Colonic mucosa (tissue), 4 donors: Measurements from ENCODE around the gene CNTFR. TPM values are rescaled to one million over a fixed set of nuclear protein-coding genes. Genes with fewer than 3 reads are reported as not detected.

Experiments used
- DNase-seq: peaks from one replicate; pipeline ENCODE4 v3.0.0-alpha.2; 2020
- H3K27ac ChIP-seq: fragments of 200-600 bp; one replicate; pipeline ENCODE4 v1.8.0; 2021
- H3K27me3 ChIP-seq: fragments of 200-600 bp; one replicate; pipeline ENCODE4 v1.8.0; 2021
- H3K36me3 ChIP-seq: fragments of 200-600 bp; one replicate; pipeline ENCODE4 v1.8.0; 2021
- H3K4me1 ChIP-seq: fragments of 200-600 bp; one replicate; pipeline ENCODE4 v1.8.0; 2021; ENCODE audit warnings: mild to moderate bottlenecking
- H3K4me3 ChIP-seq: fragments of 200-600 bp; one replicate; pipeline ENCODE4 v1.8.0; 2021
- H3K9ac ChIP-seq, 2 donors: one replicate each; pipeline ENCODE4 v1.7.0; 2013; ENCODE audit warnings: control low read depth in 2 of 2, low read depth in 2 of 2, low read length in 2 of 2
- H3K9me3 ChIP-seq: fragments of 200-600 bp; one replicate; pipeline ENCODE4 v1.8.0; 2021
- CTCF ChIP-seq: fragments of 200-600 bp; IDR thresholded peaks from one replicate; pipeline ENCODE4 v1.8.0; 2022; ENCODE audit warnings: antibody characterized with exemption, mild to moderate bottlenecking
- intact Hi-C: fragments of 100-400 bp; cut with DNase I; formaldehyde crosslinking; loops from one replicate; pipeline ENCODE4 v1.14.1; 2022
- total RNA-seq, 2 donors: library from RNA; stranded (reverse); fragmentation: NEBNext Ultra II Directional in 1 of 2; extraction: Animal tissue kit (Norgen Biotek cat#: 25700) in 1 of 2; gene quantifications; one replicate each; pipeline ENCODE4 v1.2.1, GENCODE V29; 2021
- donor health status: healthy.
- donor health status: DM: no; HTN: no; CAD: no.
- donor health status: DM: no; HTN: no; CAD: no.

The CNTFR gene
- total RNA-seq, 2 donors from 2014 or later, result 1.8 to 1.9 TPM

GRCh38 chr9:34518896-34519295 is 70.6 kb downstream of the CNTFR start:
- Histone ChIP-seq H3K27ac (no peak overlapping the region), H3K9me3 (no peaks in the 10 kb centered on the region), H3K4me1 (peaks cover 3% of the 10 kb centered on the region), H3K27me3 (no peaks in the 10 kb centered on the region), H3K36me3 (no peaks in the 10 kb centered on the region), H3K9ac (no peak overlapping the region), H3K4me3 (no peak overlapping the region)
- intact Hi-C loops, result no loop called here
- no peak for DNase-seq
- no peak for TF ChIP-seq CTCF

- Histone ChIP-seq H3K9ac (no peak overlapping the region), H3K4me3 (no peak overlapping the region), H3K27ac (no peak overlapping the region), H3K4me1 (no peaks in the 10 kb centered on the region), H3K9me3 (no peaks in the 10 kb centered on the region), H3K36me3 (no peaks in the 10 kb centered on the region), H3K27me3 (no peaks in the 10 kb centered on the region)
- TF ChIP-seq CTCF, result no peak
- intact Hi-C loops, result no loop called here
- DNase-seq, result no peak
These were observed 71.4 kb downstream of the CNTFR start for GRCh38 chr9:34518110-34518616.

- Histone ChIP-seq H3K27me3 (no peaks in the 10 kb centered on the region), H3K9ac (no peak overlapping the region), H3K9me3 (no peaks in the 10 kb centered on the region), H3K4me3 (no peak overlapping the region), H3K36me3 (no peaks in the 10 kb centered on the region), H3K27ac (no peak overlapping the region), H3K4me1 (no peaks in the 10 kb centered on the region)
- DNase-seq, result no peak
- intact Hi-C loops, result no loop called here
- TF ChIP-seq CTCF, result no peak
These were observed 72.3 kb downstream of the CNTFR start for GRCh38 chr9:34517185-34517584.

- intact Hi-C loops, result no loop called here
- Histone ChIP-seq H3K4me3 (no peak overlapping the region), H3K27me3 (no peaks in the 10 kb centered on the region), H3K4me1 (no peaks in the 10 kb centered on the region), H3K27ac (no peak overlapping the region), H3K36me3 (no peaks in the 10 kb centered on the region), H3K9me3 (no peaks in the 10 kb centered on the region), H3K9ac (no peak overlapping the region)
- DNase-seq, result no peak
- no peak for TF ChIP-seq CTCF
These were observed 73.6 kb downstream of the CNTFR start for GRCh38 chr9:34515959-34516358.

- Histone ChIP-seq H3K9me3 (no peaks in the 10 kb centered on the region), H3K9ac (no peak overlapping the region), H3K27me3 (no peaks in the 10 kb centered on the region), H3K27ac (no peak overlapping the region), H3K4me1 (no peaks in the 10 kb centered on the region), H3K36me3 (no peaks in the 10 kb centered on the region), H3K4me3 (no peak overlapping the region)
- no peak for TF ChIP-seq CTCF
- DNase-seq, result no peak
- intact Hi-C loops, result no loop called here
These were observed 74.7 kb downstream of the CNTFR start for GRCh38 chr9:34514816-34515215.
